Natural killer cell (primary cell): ENCODE results near the gene HNRNPF. TPM values are rescaled to one million over a fixed set of nuclear protein-coding genes. Genes with fewer than 3 reads are reported as not detected.

Experiments
- ATAC-seq, 3 donors: fragments of 150-1000 bp in 2 of 3; fragments of 200-7000 bp in 1 of 3; cut with Tn5 transposase; 1 replicate in 1 of 3; 2 replicates in 2 of 3; pipeline ENCODE4 v1.10.0; 2021; ENCODE audit warnings: mild to moderate bottlenecking in 2 of 3, moderate library complexity in 2 of 3
- DNase-seq, 2 donors: peaks; one replicate each; pipeline versions ENCODE4 v3.0.0 to v3.0.0-alpha.2; 2013 to 2021; ENCODE audit warnings: mixed read lengths in 1 of 2
- H3K27ac ChIP-seq: one replicate; pipeline ENCODE4 v1.5.1; 2013; ENCODE audit warnings: mild to moderate bottlenecking, low read length
- H3K27me3 ChIP-seq: one replicate; pipeline ENCODE4 v1.6.1; 2013; ENCODE audit warnings: low read length; ENCODE audit not compliant: control insufficient read depth, insufficient read depth
- H3K36me3 ChIP-seq: one replicate; pipeline ENCODE4 v1.6.1; 2013; ENCODE audit warnings: low read length; ENCODE audit not compliant: control insufficient read depth, insufficient read depth
- H3K4me1 ChIP-seq: one replicate; pipeline ENCODE4 v1.6.1; 2013; ENCODE audit warnings: low read length; ENCODE audit not compliant: control insufficient read depth, insufficient read depth
- H3K4me3 ChIP-seq: one replicate; pipeline ENCODE4 v1.5.1; 2013; ENCODE audit warnings: low read length
- H3K9me3 ChIP-seq: one replicate; pipeline ENCODE4 v1.6.1; 2013; ENCODE audit warnings: low read length; ENCODE audit not compliant: control insufficient read depth, insufficient read depth
- H3K27ac Mint-ChIP-seq, 2 donors: one replicate each; pipeline ENCODE4 v1.8.0; 2022; ENCODE audit warnings: mild to moderate bottlenecking in 2 of 2, mixed read lengths in 2 of 2, moderate library complexity in 1 of 2
- H3K27me3 Mint-ChIP-seq, 2 donors: one replicate each; pipeline ENCODE4 v1.8.0; 2022; ENCODE audit warnings: low read depth in 2 of 2, mixed read lengths in 2 of 2
- H3K36me3 Mint-ChIP-seq: one replicate; pipeline ENCODE4 v1.8.0; 2022; ENCODE audit warnings: mixed read lengths
- H3K4me1 Mint-ChIP-seq, 2 donors: one replicate each; pipeline ENCODE4 v1.8.0; 2022; ENCODE audit warnings: mixed read lengths in 2 of 2
- H3K4me3 Mint-ChIP-seq: one replicate; pipeline ENCODE4 v1.8.0; 2022; ENCODE audit warnings: mild to moderate bottlenecking, moderate library complexity, mixed read lengths
- H3K9me3 Mint-ChIP-seq, 2 donors: one replicate each; pipeline ENCODE4 v1.8.0; 2022; ENCODE audit warnings: mixed read lengths in 2 of 2
- WGBS: methylation state at CpG from one replicate; pipeline ENCODE4 v1.1.7; 2013; ENCODE audit warnings: missing lambda C conversion rate; ENCODE audit not compliant: insufficient coverage; 5-methylcytosine and 5-hydroxymethylcytosine counted together
- intact Hi-C: fragments of 100-400 bp; cut with micrococcal nuclease; formaldehyde crosslinking; loops from one replicate; pipeline ENCODE4 v1.14.2; 2022
- total RNA-seq, 4 donors: library from RNA; stranded (reverse); fragments of 120-200 nt in 1 of 4; gene quantifications; one replicate each; pipeline versions ENCODE4 v1.2.3 to v1.2.4, GENCODE V29; 2013 to 2022
- TF ChIP-seq, protein P1 (sequence below): fragments of 200-600 bp; IDR thresholded peaks from one replicate; pipeline ENCODE4 v1.8.0; 2022; ENCODE audit warnings: antibody characterized with exemption

Gene HNRNPF
- total RNA-seq, 3 donors from 2014 or later (not counting 1 experiment from before 2014, with no cell fraction given) = 122 to 160 (median 125) TPM

GRCh38 chr10:43347997-43348396 is 61.0 kb downstream of the HNRNPF start:
- Mint-ChIP-seq H3K4me3 (no peak overlapping the region), H3K4me1 (peaks cover 13% of the 10 kb centered on the region in 2 donors), H3K9me3 (no peaks in the 10 kb centered on the region), H3K36me3 (no peaks in the 10 kb centered on the region), H3K27me3 (peaks cover 8 to 19% of the 10 kb centered on the region in 2 donors), H3K27ac (no peak overlapping the region)
- Histone ChIP-seq H3K36me3 (no peaks in the 10 kb centered on the region), H3K27ac (no peak overlapping the region), H3K4me3 (no peak overlapping the region), H3K4me1 (peaks cover 15% of the 10 kb centered on the region), H3K9me3 (no peaks in the 10 kb centered on the region), H3K27me3 (peaks cover 11% of the 10 kb centered on the region)
- 100% methylated on average over 3 of the region's 4 CpGs for WGBS
- no peak for ATAC-seq
- DNase-seq = no peak
- TF ChIP-seq, protein P1, sequence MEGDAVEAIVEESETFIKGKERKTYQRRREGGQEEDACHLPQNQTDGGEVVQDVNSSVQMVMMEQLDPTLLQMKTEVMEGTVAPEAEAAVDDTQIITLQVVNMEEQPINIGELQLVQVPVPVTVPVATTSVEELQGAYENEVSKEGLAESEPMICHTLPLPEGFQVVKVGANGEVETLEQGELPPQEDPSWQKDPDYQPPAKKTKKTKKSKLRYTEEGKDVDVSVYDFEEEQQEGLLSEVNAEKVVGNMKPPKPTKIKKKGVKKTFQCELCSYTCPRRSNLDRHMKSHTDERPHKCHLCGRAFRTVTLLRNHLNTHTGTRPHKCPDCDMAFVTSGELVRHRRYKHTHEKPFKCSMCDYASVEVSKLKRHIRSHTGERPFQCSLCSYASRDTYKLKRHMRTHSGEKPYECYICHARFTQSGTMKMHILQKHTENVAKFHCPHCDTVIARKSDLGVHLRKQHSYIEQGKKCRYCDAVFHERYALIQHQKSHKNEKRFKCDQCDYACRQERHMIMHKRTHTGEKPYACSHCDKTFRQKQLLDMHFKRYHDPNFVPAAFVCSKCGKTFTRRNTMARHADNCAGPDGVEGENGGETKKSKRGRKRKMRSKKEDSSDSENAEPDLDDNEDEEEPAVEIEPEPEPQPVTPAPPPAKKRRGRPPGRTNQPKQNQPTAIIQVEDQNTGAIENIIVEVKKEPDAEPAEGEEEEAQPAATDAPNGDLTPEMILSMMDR = no peak
- intact Hi-C loops = loop anchor here (2.0 to 10.0 kb wide), 6 partner anchors 56 to 603 kb away; no protein-coding TSS in a partner anchor

DNA sequence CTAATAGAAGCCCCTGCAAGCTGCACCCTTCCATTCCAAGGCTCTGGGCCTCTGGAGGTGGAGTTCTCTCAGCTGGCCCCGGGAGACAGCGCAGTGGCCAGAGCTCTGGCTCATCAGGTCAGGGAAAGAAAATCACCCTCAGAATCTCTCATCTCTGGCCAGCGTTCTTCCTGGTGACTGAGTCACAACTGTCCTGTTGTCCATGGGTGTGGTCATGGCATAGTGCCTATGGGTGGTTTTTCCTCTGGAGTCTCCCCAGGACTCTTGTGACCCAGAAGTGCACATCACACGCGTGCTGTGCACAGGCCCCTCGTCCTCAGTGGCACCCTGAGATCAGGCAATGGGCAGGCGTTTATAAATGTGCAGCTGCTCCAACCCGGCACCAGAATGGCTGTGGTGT is 64.9 kb downstream of the HNRNPF start:
- DNase-seq (no peak), ATAC-seq (no peak)
- no peak overlapping the region for H3K27ac ChIP-seq
- no peaks in the 10 kb centered on the region for H3K36me3 ChIP-seq
- no peaks in the 10 kb centered on the region for H3K36me3 Mint-ChIP-seq
- no peak overlapping the region for H3K4me3 ChIP-seq
- 94% methylated on average over 8 of the region's 8 CpGs for WGBS
- no peak overlapping the region for H3K4me3 Mint-ChIP-seq
- H3K27me3 Mint-ChIP-seq = peaks cover 18 to 25% of the 10 kb centered on the region in 2 donors
- no peaks in the 10 kb centered on the region for H3K9me3 ChIP-seq
- H3K4me1 ChIP-seq = peaks cover 9% of the 10 kb centered on the region
- H3K9me3 Mint-ChIP-seq = no peaks in the 10 kb centered on the region
- peaks cover 8 to 12% of the 10 kb centered on the region in 2 donors for H3K4me1 Mint-ChIP-seq
- intact Hi-C loops = loop anchor here (10.0 kb wide), 2 partner anchors 139 to 599 kb away; no protein-coding TSS in a partner anchor
- TF ChIP-seq, protein P1 = no peak
- H3K27ac Mint-ChIP-seq = no peak overlapping the region
- no peaks in the 10 kb centered on the region for H3K27me3 ChIP-seq

DNA sequence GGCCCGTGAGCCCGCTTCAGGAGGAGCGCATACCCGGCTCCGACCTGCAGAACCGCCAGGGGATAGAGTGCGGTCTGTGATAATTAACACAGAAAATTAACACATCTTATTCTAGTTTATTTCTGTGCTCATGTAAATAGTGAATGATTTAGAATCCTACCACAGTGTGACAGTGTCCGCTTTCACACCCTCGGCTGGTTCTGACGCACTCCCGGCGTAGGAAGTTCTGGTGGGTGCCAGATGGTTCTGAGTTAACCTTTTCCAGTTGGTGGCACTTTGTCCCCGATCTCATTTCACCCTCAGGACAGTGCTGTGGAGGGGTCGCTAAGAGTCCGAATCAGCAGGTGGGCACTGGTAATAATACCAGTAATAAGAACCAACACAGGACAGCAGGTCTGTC is 65.9 kb downstream of the HNRNPF start:
- Histone ChIP-seq H3K9me3 (no peaks in the 10 kb centered on the region), H3K4me1 (peaks cover 3% of the 10 kb centered on the region), H3K27me3 (no peaks in the 10 kb centered on the region), H3K27ac (no peak overlapping the region), H3K4me3 (no peak overlapping the region), H3K36me3 (no peaks in the 10 kb centered on the region)
- WGBS = 98% methylated on average over 14 of the region's 15 CpGs
- TF ChIP-seq, protein P1 = no peak
- no peak overlapping the region for H3K27ac Mint-ChIP-seq
- no peak for DNase-seq
- no peaks in the 10 kb centered on the region for H3K36me3 Mint-ChIP-seq
- H3K27me3 Mint-ChIP-seq = peaks cover 22 to 23% of the 10 kb centered on the region in 2 donors
- H3K9me3 Mint-ChIP-seq = no peaks in the 10 kb centered on the region
- H3K4me1 Mint-ChIP-seq = peaks cover under 1 to 6% of the 10 kb centered on the region in 2 donors
- intact Hi-C loops = loop anchor here (10.0 kb wide), 2 partner anchors 138 to 598 kb away; no protein-coding TSS in a partner anchor
- H3K4me3 Mint-ChIP-seq = no peak overlapping the region
- no peak for ATAC-seq
